DOHH2 (cell line): Measurements from ENCODE around the gene VDAC2.
"Not testable (repeated sequence)": the region's sequence is repeated elsewhere in the genome, so short reads cannot be mapped to it uniquely, and the experiment has no call there.

ENCODE experiments used
- H3F3A ChIP-seq: fragments of 200-600 bp; sonication (generic), shearing (Covaris generic); 2 replicates; pipeline ENCODE4 v1.6.0; 2016; ENCODE audit warnings: antibody characterized with exemption, mild to moderate bottlenecking; ENCODE audit not compliant: control insufficient read depth, insufficient read depth
- H3K27ac ChIP-seq: fragments of 200-600 bp; sonication (generic); 2 replicates; pipeline ENCODE4 v1.5.1; 2014; ENCODE audit warnings: low read depth, mild to moderate bottlenecking, low read length, moderate library complexity
- H3K27me3 ChIP-seq: fragments of 200-600 bp; sonication (generic); 2 replicates; pipeline ENCODE4 v1.6.1; 2014; ENCODE audit warnings: mild to moderate bottlenecking, low read length, mixed read lengths; ENCODE audit not compliant: control insufficient read depth
- H3K36me3 ChIP-seq: fragments of 200-600 bp; sonication (generic); 2 replicates; pipeline ENCODE4 v1.6.1; 2014; ENCODE audit warnings: mild to moderate bottlenecking, low read length, moderate library complexity, mixed read lengths; ENCODE audit not compliant: control insufficient read depth
- H3K4me1 ChIP-seq: fragments of 200-600 bp; sonication (generic); 2 replicates; pipeline ENCODE4 v1.6.1; 2014; ENCODE audit warnings: mild to moderate bottlenecking, low read length, mixed read lengths; ENCODE audit not compliant: control insufficient read depth
- H3K4me2 ChIP-seq: fragments of 200-600 bp; sonication (generic); 2 replicates; pipeline ENCODE4 v1.6.0; 2014; ENCODE audit warnings: mild to moderate bottlenecking, low read length, moderate library complexity
- H3K4me3 ChIP-seq: fragments of 200-600 bp; sonication (generic); 2 replicates; pipeline ENCODE4 v1.5.1; 2014; ENCODE audit warnings: mild to moderate bottlenecking, low read length, mixed read lengths
- H3K79me2 ChIP-seq: fragments of 200-600 bp; sonication (generic); 2 replicates; pipeline ENCODE4 v1.6.1; 2014; ENCODE audit warnings: mild to moderate bottlenecking, low read length, mixed read lengths; ENCODE audit not compliant: control insufficient read depth
- H3K9me2 ChIP-seq: fragments of 200-600 bp; sonication (generic); replicated peaks from 2 replicates; pipeline ENCODE4 v1.6.1; 2014; ENCODE audit warnings: mild to moderate bottlenecking, low read length, mixed read lengths; ENCODE audit not compliant: control insufficient read depth
- H3K9me3 ChIP-seq: fragments of 200-600 bp; sonication (generic); 2 replicates; pipeline ENCODE4 v1.6.1; 2014; ENCODE audit warnings: antibody characterized with exemption, low read length, mixed read lengths; ENCODE audit not compliant: control insufficient read depth, insufficient read depth
- H4K20me1 ChIP-seq: fragments of 200-600 bp; sonication (generic); 2 replicates; pipeline ENCODE4 v1.6.0; 2014; ENCODE audit warnings: low read depth, mild to moderate bottlenecking, antibody characterized with exemption, low read length, moderate library complexity; ENCODE audit not compliant: control insufficient read depth, insufficient read depth
- CTCF ChIP-seq: fragments of 200-600 bp; sonication (generic); IDR thresholded peaks from one replicate; pipeline ENCODE4 v1.5.1; 2014; ENCODE audit warnings: antibody characterized with exemption, mild to moderate bottlenecking, low read depth, low read length; ENCODE audit not compliant: poor library complexity, severe bottlenecking
- EZH2phosphoT487 ChIP-seq: fragments of 200-600 bp; sonication (generic); IDR thresholded peaks from 2 replicates; pipeline ENCODE4 v1.6.1; 2017; ENCODE audit warnings: borderline replicate concordance, mild to moderate bottlenecking, antibody characterized with exemption, low read length, moderate library complexity, mixed read lengths

VDAC2 gene

GRCh38 chr10:75205908-75206307, 4.7 kb upstream of the VDAC2 start:
- H3K4me3 ChIP-seq: no peak overlapping the region
- H3K4me2 ChIP-seq: no peak overlapping the region
- H3K79me2 ChIP-seq: peaks cover 5% of the 10 kb centered on the region
- no peaks in the 10 kb centered on the region for H3K9me2 ChIP-seq
- H3K36me3 ChIP-seq: peaks cover 2% of the 10 kb centered on the region
- H3K27ac ChIP-seq: no peak overlapping the region
- H3K4me1 ChIP-seq: peaks cover 7% of the 10 kb centered on the region
- H4K20me1 ChIP-seq: no peaks in the 10 kb centered on the region
- no peaks in the 10 kb centered on the region for H3F3A ChIP-seq
- no peaks in the 10 kb centered on the region for H3K27me3 ChIP-seq
- no peak for TF ChIP-seq EZH2phosphoT487
- no peak for TF ChIP-seq CTCF
- no peaks in the 10 kb centered on the region for H3K9me3 ChIP-seq

- H3K79me2 ChIP-seq: peaks cover 13% of the 10 kb centered on the region
- not testable (repeated sequence) for H3K36me3 ChIP-seq, H3K4me2 ChIP-seq, H3K27ac ChIP-seq, H3K9me2 ChIP-seq, H3K27me3 ChIP-seq, H3K9me3 ChIP-seq, H3K4me3 ChIP-seq, H3K4me1 ChIP-seq, H4K20me1 ChIP-seq, H3F3A ChIP-seq
Measured at GRCh38 chr10:75206638-75207037, 4.0 kb upstream of the VDAC2 start.

DNA sequence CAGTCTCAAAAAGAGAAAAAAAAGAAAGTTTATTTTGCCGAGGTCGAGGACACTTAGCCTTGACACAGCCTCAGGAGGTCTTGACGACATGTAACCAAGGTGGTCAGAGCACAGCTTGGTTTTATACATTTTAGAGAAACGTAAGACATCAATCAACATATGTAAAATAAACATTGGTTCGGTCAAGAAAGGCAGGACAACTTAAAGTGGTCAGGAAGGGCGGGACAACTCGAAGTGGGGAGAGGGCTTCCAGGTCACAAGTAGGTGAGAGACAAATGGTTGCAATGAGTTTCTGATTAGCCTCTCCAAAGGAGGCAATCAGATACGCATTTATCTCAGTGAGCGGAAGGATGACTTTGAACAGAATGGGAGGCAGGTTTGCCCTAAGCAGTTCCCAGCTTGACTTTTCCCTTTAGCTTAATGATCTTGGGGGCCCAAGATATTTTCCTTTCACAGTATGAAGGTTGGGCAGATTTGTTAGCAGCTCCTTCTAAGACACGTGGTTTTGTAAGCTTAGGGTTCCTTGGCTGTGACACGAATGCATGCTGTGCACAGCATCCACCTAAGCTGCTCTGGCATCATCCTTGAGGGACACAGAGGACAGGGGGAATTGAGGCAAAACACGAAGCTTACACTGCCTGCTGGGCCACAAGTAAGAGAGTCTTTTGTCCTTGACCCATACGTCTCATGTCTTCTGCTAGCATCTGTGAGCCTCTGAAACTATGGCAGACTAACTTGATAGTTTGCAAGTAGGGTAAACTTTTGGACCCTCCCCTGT, 3.3 kb upstream of the VDAC2 start:
- no peak overlapping the region for H3K4me3 ChIP-seq
- no peaks in the 10 kb centered on the region for H3K9me2 ChIP-seq
- no peaks in the 10 kb centered on the region for H3K9me3 ChIP-seq
- peaks cover 15% of the 10 kb centered on the region for H3K36me3 ChIP-seq
- peaks cover 14% of the 10 kb centered on the region for H3K4me1 ChIP-seq
- TF ChIP-seq EZH2phosphoT487 (no peak), CTCF (no peak)
- no peaks in the 10 kb centered on the region for H3K27me3 ChIP-seq
- H3K27ac ChIP-seq: no peak overlapping the region
- H3K4me2 ChIP-seq: no peak overlapping the region
- H4K20me1 ChIP-seq: peaks cover 5% of the 10 kb centered on the region; the same call in 1 of the 2 replicates
- no peaks in the 10 kb centered on the region for H3F3A ChIP-seq
- peaks cover 19% of the 10 kb centered on the region for H3K79me2 ChIP-seq

DNA sequence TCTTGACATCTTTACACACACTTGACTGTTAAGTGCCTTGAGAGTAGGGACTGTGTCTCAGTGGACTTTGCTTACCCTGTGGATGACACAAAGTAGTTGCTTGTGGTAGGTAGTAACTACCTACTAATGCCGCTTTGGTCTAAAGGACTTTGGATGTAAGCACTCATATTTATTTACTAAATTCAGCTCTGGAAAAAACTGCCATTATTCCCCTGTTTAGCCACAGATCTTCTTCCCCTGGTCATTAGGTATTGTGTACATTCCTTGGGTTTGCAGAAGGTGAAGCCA, 2.8 kb upstream of the VDAC2 start:
- Histone ChIP-seq H3K79me2 (peaks cover 24% of the 10 kb centered on the region), H3K36me3 (peaks cover 21% of the 10 kb centered on the region), H3K27ac (no peak overlapping the region), H3K27me3 (no peaks in the 10 kb centered on the region), H3K9me3 (no peaks in the 10 kb centered on the region), H3K4me3 (no peak overlapping the region), H3K9me2 (no peaks in the 10 kb centered on the region), H3F3A (no peaks in the 10 kb centered on the region), H4K20me1 (peaks cover 9% of the 10 kb centered on the region; the same call in 1 of the 2 replicates), H3K4me1 (peaks cover 19% of the 10 kb centered on the region), H3K4me2 (no peak overlapping the region)
- TF ChIP-seq CTCF (no peak), EZH2phosphoT487 (no peak)
